DMS153 (cell line): ENCODE data around the gene FYTTD1.

Source experiments
- DNase-seq: peaks from one replicate; lab custom pipeline; 2025; lab: John Stamatoyannopoulos, UW

The FYTTD1 gene

GRCh38 chr3:197793247-197793646 is 43.6 kb downstream of the FYTTD1 start:
- DNase-seq = no peak

GRCh38 chr3:197794115-197794514 is 44.4 kb downstream of the FYTTD1 start:
- DNase-seq = no peak

- DNase-seq = no peak
Observed at GRCh38 chr3:197795200-197795599, 45.5 kb downstream of the FYTTD1 start.

- DNase-seq = no peak
Observed at GRCh38 chr3:197796087-197796486, 46.4 kb downstream of the FYTTD1 start.

GRCh38 chr3:197798863-197799262 is 49.2 kb downstream of the FYTTD1 start:
- no peak for DNase-seq

GRCh38 chr3:197800379-197800778 is 50.7 kb downstream of the FYTTD1 start:
- DNase-seq = no peak

- no peak for DNase-seq
Observed at GRCh38 chr3:197801891-197802778, 52.5 kb downstream of the FYTTD1 start.

- DNase-seq = no peak
Observed at GRCh38 chr3:197802779-197803459, 53.2 kb downstream of the FYTTD1 start.

- DNase-seq = no peak
Observed at GRCh38 chr3:197804511-197804910, 54.8 kb downstream of the FYTTD1 start.

- no peak for DNase-seq
Observed at GRCh38 chr3:197807969-197808587, 58.4 kb downstream of the FYTTD1 start.

- no peak for DNase-seq
Observed at GRCh38 chr3:197809356-197810020, 59.8 kb downstream of the FYTTD1 start.

GRCh38 chr3:197810901-197811300 is 61.2 kb downstream of the FYTTD1 start:
- no peak for DNase-seq

- no peak for DNase-seq
Observed at GRCh38 chr3:197811343-197811742, 61.7 kb downstream of the FYTTD1 start.

- DNase-seq = no peak
Observed at GRCh38 chr3:197814372-197814771, 64.7 kb downstream of the FYTTD1 start.

GRCh38 chr3:197820550-197821335 is 71.1 kb downstream of the FYTTD1 start:
- DNase-seq = peak; percentile 23

- no peak for DNase-seq
Observed at GRCh38 chr3:197829397-197830045, 79.8 kb downstream of the FYTTD1 start.

GRCh38 chr3:197830308-197830966 is 80.8 kb downstream of the FYTTD1 start:
- no peak for DNase-seq

GRCh38 chr3:197830967-197831313 is 81.3 kb downstream of the FYTTD1 start:
- no peak for DNase-seq

GRCh38 chr3:197833930-197834715 is 84.4 kb downstream of the FYTTD1 start:
- DNase-seq = no peak

GRCh38 chr3:197835509-197835908 is 85.8 kb downstream of the FYTTD1 start:
- no peak for DNase-seq
